PC-9 (cell line): ENCODE results near the gene ATP6V0E1.

Source experiments
- CTCF ChIP-seq: fragments of 200-600 bp; sonication (generic); conservative IDR thresholded peaks from 2 replicates; pipeline ENCODE4 v1.6.1; 2017; ENCODE audit warnings: mixed run types, antibody characterized with exemption, mild to moderate bottlenecking, moderate library complexity
- EZH2 ChIP-seq: fragments of 200-600 bp; sonication (generic); IDR thresholded peaks from 2 replicates; pipeline ENCODE4 v1.8.0; 2017; ENCODE audit warnings: antibody characterized with exemption, low read depth

GRCh38 chr5:173015598-173016455, 32.3 kb downstream of the ATP6V0E1 start:
- TF ChIP-seq CTCF, result no peak
- no peak for TF ChIP-seq EZH2
